Measurements from ENCODE around the gene MAP3K7.

DNA sequence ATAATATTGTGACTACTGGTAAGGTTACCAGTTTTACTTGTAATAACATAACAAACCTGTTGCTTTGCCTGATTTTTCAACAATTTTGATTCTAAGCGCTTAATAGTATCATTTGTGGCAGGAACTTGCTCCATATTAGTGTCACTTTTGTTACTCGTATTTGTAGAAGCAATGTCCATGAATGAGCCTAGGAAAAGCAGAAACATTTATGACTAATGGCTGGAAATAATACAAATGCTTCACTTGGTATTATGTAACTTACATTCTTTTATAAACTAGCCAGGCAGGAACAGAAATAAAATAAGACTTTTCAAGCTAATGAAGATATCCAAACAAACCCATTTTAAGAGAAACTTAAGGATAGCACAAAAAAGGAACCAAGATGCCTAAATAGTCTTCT lies 38.9 kb downstream of the MAP3K7 start:
- TF ChIP-seq, protein P1, sequence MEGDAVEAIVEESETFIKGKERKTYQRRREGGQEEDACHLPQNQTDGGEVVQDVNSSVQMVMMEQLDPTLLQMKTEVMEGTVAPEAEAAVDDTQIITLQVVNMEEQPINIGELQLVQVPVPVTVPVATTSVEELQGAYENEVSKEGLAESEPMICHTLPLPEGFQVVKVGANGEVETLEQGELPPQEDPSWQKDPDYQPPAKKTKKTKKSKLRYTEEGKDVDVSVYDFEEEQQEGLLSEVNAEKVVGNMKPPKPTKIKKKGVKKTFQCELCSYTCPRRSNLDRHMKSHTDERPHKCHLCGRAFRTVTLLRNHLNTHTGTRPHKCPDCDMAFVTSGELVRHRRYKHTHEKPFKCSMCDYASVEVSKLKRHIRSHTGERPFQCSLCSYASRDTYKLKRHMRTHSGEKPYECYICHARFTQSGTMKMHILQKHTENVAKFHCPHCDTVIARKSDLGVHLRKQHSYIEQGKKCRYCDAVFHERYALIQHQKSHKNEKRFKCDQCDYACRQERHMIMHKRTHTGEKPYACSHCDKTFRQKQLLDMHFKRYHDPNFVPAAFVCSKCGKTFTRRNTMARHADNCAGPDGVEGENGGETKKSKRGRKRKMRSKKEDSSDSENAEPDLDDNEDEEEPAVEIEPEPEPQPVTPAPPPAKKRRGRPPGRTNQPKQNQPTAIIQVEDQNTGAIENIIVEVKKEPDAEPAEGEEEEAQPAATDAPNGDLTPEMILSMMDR (IDR thresholded peaks at IDR 0.05) = no peak
- TF ChIP-seq POLR2A (IDR thresholded peaks at IDR 0.05) (no peak), POLR2AphosphoS5 (IDR thresholded peaks at IDR 0.05) (no peak), EP300 (IDR thresholded peaks at IDR 0.05) (no peak)

All from gastroesophageal sphincter (tissue), 3 donors.